HG02678 (cell line): ENCODE data around the gene FRMD4A.
"Not testable (repeated sequence)": the region's sequence is repeated elsewhere in the genome, so short reads cannot be mapped to it uniquely, and the experiment has no call there.

Experiments used
- ATAC-seq: cut with Tn5 transposase; IDR thresholded peaks from one replicate; pipeline ENCODE4 v1.9.1; 2021; ENCODE audit warnings: mild to moderate bottlenecking, moderate library complexity; ENCODE audit not compliant: unreplicated experiment

The FRMD4A gene

GRCh38 chr10:14244147-14244546 is 86.6 kb downstream of the FRMD4A start:
- no peak for ATAC-seq

GRCh38 chr10:14243221-14243620 is 87.5 kb downstream of the FRMD4A start:
- ATAC-seq: no peak

GRCh38 chr10:14241196-14241595 is 89.5 kb downstream of the FRMD4A start:
- no peak for ATAC-seq

GRCh38 chr10:14240253-14241189 is 90.2 kb downstream of the FRMD4A start:
- no peak for ATAC-seq

GRCh38 chr10:14238659-14239058 is 92.1 kb downstream of the FRMD4A start:
- ATAC-seq: not testable (repeated sequence)

- ATAC-seq: no peak
These were observed 94.4 kb downstream of the FRMD4A start for GRCh38 chr10:14236341-14236740.

- no peak for ATAC-seq
These were observed 95.0 kb downstream of the FRMD4A start for GRCh38 chr10:14235566-14236195.

- no peak for ATAC-seq
These were observed 97.2 kb downstream of the FRMD4A start for GRCh38 chr10:14233566-14233965.

GRCh38 chr10:14228798-14229197 is 101.9 kb downstream of the FRMD4A start:
- ATAC-seq: not testable (repeated sequence)

- ATAC-seq: no peak
These were observed 105.3 kb downstream of the FRMD4A start for GRCh38 chr10:14225379-14225778.

GRCh38 chr10:14220026-14220425 is 110.7 kb downstream of the FRMD4A start:
- ATAC-seq: no peak

GRCh38 chr10:14219411-14219810 is 111.3 kb downstream of the FRMD4A start:
- no peak for ATAC-seq

- ATAC-seq: no peak
These were observed 115.1 kb downstream of the FRMD4A start for GRCh38 chr10:14215641-14216040.

GRCh38 chr10:14213703-14214102 is 117.0 kb downstream of the FRMD4A start:
- not testable (repeated sequence) for ATAC-seq

- no peak for ATAC-seq
These were observed 119.1 kb downstream of the FRMD4A start for GRCh38 chr10:14211610-14212009.

- ATAC-seq: no peak
These were observed 122.5 kb downstream of the FRMD4A start for GRCh38 chr10:14208231-14208630.

- no peak for ATAC-seq
These were observed 125.5 kb downstream of the FRMD4A start for GRCh38 chr10:14205233-14205632.

- ATAC-seq: no peak
These were observed 129.8 kb downstream of the FRMD4A start for GRCh38 chr10:14200698-14201544.

- not testable (repeated sequence) for ATAC-seq
These were observed 131.6 kb downstream of the FRMD4A start for GRCh38 chr10:14199098-14199497.

GRCh38 chr10:14198078-14198477 is 132.6 kb downstream of the FRMD4A start:
- no peak for ATAC-seq

GRCh38 chr10:14196113-14196512 is 134.6 kb downstream of the FRMD4A start:
- no peak for ATAC-seq
